HUES6 (cell line): ENCODE measurements around the gene IL21R.

Experiments used
- H3K27ac ChIP-seq: 2 replicates; pipeline ENCODE4 v1.7.0; 2013; ENCODE audit warnings: low read depth, mild to moderate bottlenecking, low read length, inconsistent platforms
- H3K27me3 ChIP-seq: 2 replicates; pipeline ENCODE4 v1.6.1; 2013; ENCODE audit warnings: low read length; ENCODE audit not compliant: control insufficient read depth, insufficient read depth
- H3K36me3 ChIP-seq: 2 replicates; pipeline ENCODE4 v1.6.1; 2013; ENCODE audit warnings: low read length; ENCODE audit not compliant: control insufficient read depth, insufficient read depth
- H3K4me1 ChIP-seq: 2 replicates; pipeline ENCODE4 v1.6.1; 2013; ENCODE audit warnings: low read length; ENCODE audit not compliant: control insufficient read depth, insufficient read depth
- H3K4me3 ChIP-seq: 2 replicates; pipeline ENCODE4 v1.5.1; 2013; ENCODE audit warnings: low read depth, low read length
- H3K9ac ChIP-seq: one replicate; pipeline ENCODE4 v1.6.1; 2013; ENCODE audit warnings: mild to moderate bottlenecking, low read length
- H3K9me3 ChIP-seq: 2 replicates; pipeline ENCODE4 v1.6.1; 2013; ENCODE audit warnings: low read depth, low read length; ENCODE audit not compliant: control insufficient read depth, insufficient read depth

The IL21R gene

GRCh38 chr16:27436065-27436464 is 34.1 kb downstream of the IL21R start:
- Histone ChIP-seq H3K36me3 (no peaks in the 10 kb centered on the region), H3K27me3 (no peaks in the 10 kb centered on the region), H3K27ac (no peak overlapping the region)

GRCh38 chr16:27436921-27437650 is 35.1 kb downstream of the IL21R start:
- no peak overlapping the region for H3K4me3 ChIP-seq
- H3K36me3 ChIP-seq, result no peaks in the 10 kb centered on the region
- peaks cover 4% of the 10 kb centered on the region; the same call in 1 of the 2 replicates for H3K4me1 ChIP-seq
- H3K27me3 ChIP-seq, result no peaks in the 10 kb centered on the region
- H3K27ac ChIP-seq, result no peak overlapping the region
- no peak overlapping the region for H3K9ac ChIP-seq
- no peaks in the 10 kb centered on the region for H3K9me3 ChIP-seq

More at GRCh38 chr16:27436065-27436464, 34.1 kb downstream of the IL21R start:
- peaks cover 4% of the 10 kb centered on the region; the same call in 1 of the 2 replicates for H3K4me1 ChIP-seq
- H3K9ac ChIP-seq, result no peak overlapping the region
- H3K9me3 ChIP-seq, result no peaks in the 10 kb centered on the region
- no peak overlapping the region for H3K4me3 ChIP-seq

- Histone ChIP-seq H3K9ac (no peak overlapping the region), H3K9me3 (no peaks in the 10 kb centered on the region), H3K36me3 (no peaks in the 10 kb centered on the region), H3K27me3 (no peaks in the 10 kb centered on the region), H3K4me3 (no peak overlapping the region), H3K27ac (no peak overlapping the region), H3K4me1 (peaks cover 4% of the 10 kb centered on the region; the same call in 1 of the 2 replicates)
These were observed 36.0 kb downstream of the IL21R start for GRCh38 chr16:27437946-27438345.

GRCh38 chr16:27439271-27440018 is 37.5 kb downstream of the IL21R start:
- Histone ChIP-seq H3K36me3 (no peaks in the 10 kb centered on the region), H3K9ac (no peak overlapping the region), H3K4me1 (peaks cover 4% of the 10 kb centered on the region; the same call in 1 of the 2 replicates), H3K27me3 (no peaks in the 10 kb centered on the region), H3K27ac (no peak overlapping the region), H3K9me3 (peaks cover 8% of the 10 kb centered on the region), H3K4me3 (no peak overlapping the region)

- no peaks in the 10 kb centered on the region for H3K27me3 ChIP-seq
- no peak overlapping the region for H3K4me3 ChIP-seq
- peaks cover 18% of the 10 kb centered on the region for H3K9me3 ChIP-seq
- no peak overlapping the region for H3K9ac ChIP-seq
- H3K27ac ChIP-seq, result no peak overlapping the region
- peaks cover 4% of the 10 kb centered on the region; the same call in 1 of the 2 replicates for H3K4me1 ChIP-seq
- 0 out of 2 replicates have a peak, but pooled peaks cover 3% of the 10 kb centered on the region for H3K36me3 ChIP-seq
These were observed 39.3 kb downstream of the IL21R start for GRCh38 chr16:27441276-27441675.

GRCh38 chr16:27441998-27442397 is 40.0 kb downstream of the IL21R start:
- H3K36me3 ChIP-seq, result 0 out of 2 replicates have a peak, but pooled peaks cover 3% of the 10 kb centered on the region

GRCh38 chr16:27444015-27444414 is 42.0 kb downstream of the IL21R start:
- Histone ChIP-seq H3K9me3 (peaks cover 22% of the 10 kb centered on the region), H3K27me3 (no peaks in the 10 kb centered on the region), H3K9ac (no peak overlapping the region), H3K4me3 (no peak overlapping the region), H3K36me3 (0 out of 2 replicates have a peak, but pooled peaks cover 3% of the 10 kb centered on the region), H3K27ac (no peak overlapping the region), H3K4me1 (peaks cover 4% of the 10 kb centered on the region; the same call in 1 of the 2 replicates)

More at GRCh38 chr16:27441998-27442397, 40.0 kb downstream of the IL21R start:
- no peak overlapping the region for H3K27ac ChIP-seq
- no peak overlapping the region for H3K4me3 ChIP-seq
- no peaks in the 10 kb centered on the region for H3K27me3 ChIP-seq
- H3K4me1 ChIP-seq, result peaks cover 4% of the 10 kb centered on the region; the same call in 1 of the 2 replicates
- no peak overlapping the region for H3K9ac ChIP-seq
- H3K9me3 ChIP-seq, result peaks cover 18% of the 10 kb centered on the region

- Histone ChIP-seq H3K27me3 (no peaks in the 10 kb centered on the region), H3K9me3 (peaks cover 22% of the 10 kb centered on the region), H3K36me3 (0 out of 2 replicates have a peak, but pooled peaks cover 3% of the 10 kb centered on the region), H3K9ac (no peak overlapping the region), H3K4me3 (no peak overlapping the region), H3K4me1 (peaks cover under 1% of the 10 kb centered on the region; the same call in 1 of the 2 replicates), H3K27ac (no peak overlapping the region)
These were observed 42.5 kb downstream of the IL21R start for GRCh38 chr16:27444470-27444869.

- H3K27ac ChIP-seq, result no peak overlapping the region
- H3K4me1 ChIP-seq, result peaks cover 3% of the 10 kb centered on the region; the same call in 1 of the 2 replicates
- H3K9ac ChIP-seq, result no peak overlapping the region
- peaks cover 22% of the 10 kb centered on the region for H3K9me3 ChIP-seq
- no peak overlapping the region for H3K4me3 ChIP-seq
- no peaks in the 10 kb centered on the region for H3K27me3 ChIP-seq
- H3K36me3 ChIP-seq, result 0 out of 2 replicates have a peak, but pooled peaks cover 3% of the 10 kb centered on the region
These were observed 43.7 kb downstream of the IL21R start for GRCh38 chr16:27445502-27446175.

- no peak overlapping the region for H3K27ac ChIP-seq
These were observed 44.7 kb downstream of the IL21R start for GRCh38 chr16:27446721-27447120.

More at GRCh38 chr16:27446721-27447120, 44.7 kb downstream of the IL21R start:
- Histone ChIP-seq H3K36me3 (0 out of 2 replicates have a peak, but pooled peaks cover 3% of the 10 kb centered on the region), H3K9ac (no peak overlapping the region), H3K4me3 (no peak overlapping the region), H3K9me3 (peaks cover 22% of the 10 kb centered on the region), H3K27me3 (no peaks in the 10 kb centered on the region), H3K4me1 (peaks cover 3% of the 10 kb centered on the region; the same call in 1 of the 2 replicates)
